ENCODE measurements around the gene ODAD2. TPM values are rescaled to one million over a fixed set of nuclear protein-coding genes. Genes with fewer than 3 reads are reported as not detected.

The ODAD2 gene
- total and polyA plus RNA-seq, 2 donors (not counting 1 experiment from before 2014, with no cell fraction given) = 0.12 to 1.3 TPM

DNA sequence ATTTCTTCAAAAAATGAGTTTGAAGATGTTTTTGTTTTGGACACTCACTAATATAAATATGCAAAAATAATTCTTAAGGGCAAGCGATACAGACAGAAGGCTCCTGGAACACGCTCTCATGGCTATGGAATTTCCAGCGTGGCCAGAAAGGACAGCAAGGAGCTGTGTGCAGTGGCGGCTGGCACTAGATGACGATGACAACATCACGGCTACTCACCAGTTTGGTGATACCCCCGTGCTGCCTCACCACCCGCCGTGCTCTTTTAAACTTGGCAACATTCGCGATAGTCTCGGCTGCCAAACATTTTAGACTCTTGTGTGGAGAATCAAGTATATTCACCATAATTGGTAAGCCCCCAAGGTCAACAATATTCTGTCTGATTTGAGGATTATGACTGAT lies 54.9 kb downstream of the ODAD2 start:
- H3K36me3 ChIP-seq (ENCODE audit: control insufficient read depth, insufficient read depth, low read length) = no peaks in the 10 kb centered on the region
- no peak overlapping the region for H3K4me3 ChIP-seq (replicated peaks in 1 of 4; ENCODE audit: control extremely low read depth in 1 of 4, insufficient read depth in 1 of 4, low read depth in 3 of 4, low read length in 4 of 4)
- H4K20me1 ChIP-seq (ENCODE audit: control insufficient read depth, extremely low read depth, insufficient read depth, low read length) = no peaks in the 10 kb centered on the region
- DNase-seq (ENCODE audit: low read depth in 2 of 2) = peak in 1 of 2 donors; percentile 22
- H3K79me2 ChIP-seq (ENCODE audit: control insufficient read depth, insufficient read depth, low read length) = no peaks in the 10 kb centered on the region
- no peaks in the 10 kb centered on the region for H3K27me3 ChIP-seq (ENCODE audit: control insufficient read depth, insufficient read depth, low read length)
- no peaks in the 10 kb centered on the region for H3K9me3 ChIP-seq (ENCODE audit: control insufficient read depth, insufficient read depth, low read depth, low read length)
- H3K9ac ChIP-seq (ENCODE audit: insufficient read depth, low read length) = no peak overlapping the region
- no peak overlapping the region for H3K27ac ChIP-seq (ENCODE audit: insufficient read depth, low read length)
- TF ChIP-seq, protein P1, sequence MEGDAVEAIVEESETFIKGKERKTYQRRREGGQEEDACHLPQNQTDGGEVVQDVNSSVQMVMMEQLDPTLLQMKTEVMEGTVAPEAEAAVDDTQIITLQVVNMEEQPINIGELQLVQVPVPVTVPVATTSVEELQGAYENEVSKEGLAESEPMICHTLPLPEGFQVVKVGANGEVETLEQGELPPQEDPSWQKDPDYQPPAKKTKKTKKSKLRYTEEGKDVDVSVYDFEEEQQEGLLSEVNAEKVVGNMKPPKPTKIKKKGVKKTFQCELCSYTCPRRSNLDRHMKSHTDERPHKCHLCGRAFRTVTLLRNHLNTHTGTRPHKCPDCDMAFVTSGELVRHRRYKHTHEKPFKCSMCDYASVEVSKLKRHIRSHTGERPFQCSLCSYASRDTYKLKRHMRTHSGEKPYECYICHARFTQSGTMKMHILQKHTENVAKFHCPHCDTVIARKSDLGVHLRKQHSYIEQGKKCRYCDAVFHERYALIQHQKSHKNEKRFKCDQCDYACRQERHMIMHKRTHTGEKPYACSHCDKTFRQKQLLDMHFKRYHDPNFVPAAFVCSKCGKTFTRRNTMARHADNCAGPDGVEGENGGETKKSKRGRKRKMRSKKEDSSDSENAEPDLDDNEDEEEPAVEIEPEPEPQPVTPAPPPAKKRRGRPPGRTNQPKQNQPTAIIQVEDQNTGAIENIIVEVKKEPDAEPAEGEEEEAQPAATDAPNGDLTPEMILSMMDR (conservative IDR thresholded peaks at IDR 0.05 in 1 of 2, IDR thresholded peaks at IDR 0.05 in 1 of 2; ENCODE audit: low read depth in 1 of 2, low read length in 2 of 2) = no peak
- TF ChIP-seq EZH2 (IDR thresholded peaks at IDR 0.05; ENCODE audit: low read length, missing control alignments) = no peak
- no peak overlapping the region for H2AFZ ChIP-seq (ENCODE audit: low read length)
- no peak overlapping the region for H3K4me2 ChIP-seq (ENCODE audit: extremely low read depth, insufficient read depth, low read length)
- H3K4me1 ChIP-seq (ENCODE audit: control insufficient read depth, extremely low read depth, insufficient read depth, low read length) = no peaks in the 10 kb centered on the region

- Histone ChIP-seq H2AFZ (ENCODE audit: low read length) (no peak overlapping the region), H3K27me3 (ENCODE audit: control insufficient read depth, insufficient read depth, low read length) (no peaks in the 10 kb centered on the region), H3K27ac (ENCODE audit: insufficient read depth, low read length) (no peak overlapping the region), H3K9ac (ENCODE audit: insufficient read depth, low read length) (no peak overlapping the region), H3K4me2 (ENCODE audit: extremely low read depth, insufficient read depth, low read length) (no peak overlapping the region), H4K20me1 (ENCODE audit: control insufficient read depth, extremely low read depth, insufficient read depth, low read length) (no peaks in the 10 kb centered on the region), H3K4me3 (replicated peaks in 1 of 4; ENCODE audit: control extremely low read depth in 1 of 4, insufficient read depth in 1 of 4, low read depth in 3 of 4, low read length in 4 of 4) (no peak overlapping the region), H3K9me3 (ENCODE audit: control insufficient read depth, insufficient read depth, low read depth, low read length) (no peaks in the 10 kb centered on the region), H3K36me3 (ENCODE audit: control insufficient read depth, insufficient read depth, low read length) (no peaks in the 10 kb centered on the region), H3K79me2 (ENCODE audit: control insufficient read depth, insufficient read depth, low read length) (no peaks in the 10 kb centered on the region), H3K4me1 (ENCODE audit: control insufficient read depth, extremely low read depth, insufficient read depth, low read length) (no peaks in the 10 kb centered on the region)
- DNase-seq (ENCODE audit: low read depth in 2 of 2) = no peak
- TF ChIP-seq, protein P1 (conservative IDR thresholded peaks at IDR 0.05 in 1 of 2, IDR thresholded peaks at IDR 0.05 in 1 of 2; ENCODE audit: low read depth in 1 of 2, low read length in 2 of 2) = no peak
- no peak for TF ChIP-seq EZH2 (IDR thresholded peaks at IDR 0.05; ENCODE audit: low read length, missing control alignments)
Observed at GRCh38 chr10:27914888-27915287, 84.0 kb downstream of the ODAD2 start.

GRCh38 chr10:27912231-27912630 lies 86.6 kb downstream of the ODAD2 start:
- no peaks in the 10 kb centered on the region for H3K79me2 ChIP-seq (ENCODE audit: control insufficient read depth, insufficient read depth, low read length)
- H2AFZ ChIP-seq (ENCODE audit: low read length) = no peak overlapping the region
- H3K27me3 ChIP-seq (ENCODE audit: control insufficient read depth, insufficient read depth, low read length) = no peaks in the 10 kb centered on the region
- no peak overlapping the region for H3K27ac ChIP-seq (ENCODE audit: insufficient read depth, low read length)
- DNase-seq (ENCODE audit: low read depth in 2 of 2) = peak in 1 of 2 donors; percentile 55
- H3K36me3 ChIP-seq (ENCODE audit: control insufficient read depth, insufficient read depth, low read length) = no peaks in the 10 kb centered on the region
- no peak overlapping the region for H3K4me3 ChIP-seq (replicated peaks in 1 of 4; ENCODE audit: control extremely low read depth in 1 of 4, insufficient read depth in 1 of 4, low read depth in 3 of 4, low read length in 4 of 4)
- no peaks in the 10 kb centered on the region for H4K20me1 ChIP-seq (ENCODE audit: control insufficient read depth, extremely low read depth, insufficient read depth, low read length)
- no peak overlapping the region for H3K4me2 ChIP-seq (ENCODE audit: extremely low read depth, insufficient read depth, low read length)
- TF ChIP-seq, protein P1 (conservative IDR thresholded peaks at IDR 0.05 in 1 of 2, IDR thresholded peaks at IDR 0.05 in 1 of 2; ENCODE audit: low read depth in 1 of 2, low read length in 2 of 2) = no peak
- TF ChIP-seq EZH2 (IDR thresholded peaks at IDR 0.05; ENCODE audit: low read length, missing control alignments) = no peak
- H3K4me1 ChIP-seq (ENCODE audit: control insufficient read depth, extremely low read depth, insufficient read depth, low read length) = no peaks in the 10 kb centered on the region
- H3K9me3 ChIP-seq (ENCODE audit: control insufficient read depth, insufficient read depth, low read depth, low read length) = no peaks in the 10 kb centered on the region
- no peak overlapping the region for H3K9ac ChIP-seq (ENCODE audit: insufficient read depth, low read length)
